ENCODE measurements around the gene SLC22A25.

Gene SLC22A25

GRCh38 chr11:63243533-63243932, at the start of gene SLC22A25:
TSS of gene SLC22A25 (minus strand) at chr11:63243599. CDS start at chr11:63229652, 13,947 bp downstream.
- DNase-seq (ENCODE audit: low spot score) = no peak
- in situ Hi-C loops (cut with MboI; ENCODE audit: low sequenced_read_pairs, unreplicated experiment) = no loop called here
- no peak for TF ChIP-seq CTCF (IDR thresholded peaks at IDR 0.05; ENCODE audit: borderline replicate concordance, control extremely low read depth, extremely low read depth, insufficient read depth, missing control alignments)

- in situ Hi-C loops (cut with MboI; ENCODE audit: low sequenced_read_pairs, unreplicated experiment) = no loop called here
- TF ChIP-seq CTCF (IDR thresholded peaks at IDR 0.05; ENCODE audit: borderline replicate concordance, control extremely low read depth, extremely low read depth, insufficient read depth, missing control alignments) = no peak
- no peak for DNase-seq (ENCODE audit: low spot score)
These were observed 46.9 kb upstream of the SLC22A25 start for GRCh38 chr11:63290285-63290684.

- no peak for TF ChIP-seq CTCF (IDR thresholded peaks at IDR 0.05; ENCODE audit: borderline replicate concordance, control extremely low read depth, extremely low read depth, insufficient read depth, missing control alignments)
These were observed 46.3 kb upstream of the SLC22A25 start for GRCh38 chr11:63289658-63290057.

GRCh38 chr11:63282579-63282978, 39.2 kb upstream of the SLC22A25 start:
- no peak for TF ChIP-seq CTCF (IDR thresholded peaks at IDR 0.05; ENCODE audit: borderline replicate concordance, control extremely low read depth, extremely low read depth, insufficient read depth, missing control alignments)
- no peak for DNase-seq (ENCODE audit: low spot score)
- in situ Hi-C loops (cut with MboI; ENCODE audit: low sequenced_read_pairs, unreplicated experiment) = no loop called here

More at GRCh38 chr11:63289658-63290057, 46.3 kb upstream of the SLC22A25 start:
- in situ Hi-C loops (cut with MboI; ENCODE audit: low sequenced_read_pairs, unreplicated experiment) = no loop called here
- DNase-seq (ENCODE audit: low spot score) = no peak

- TF ChIP-seq CTCF (IDR thresholded peaks at IDR 0.05; ENCODE audit: borderline replicate concordance, control extremely low read depth, extremely low read depth, insufficient read depth, missing control alignments) = no peak
These were observed 37.5 kb upstream of the SLC22A25 start for GRCh38 chr11:63280920-63281319.

GRCh38 chr11:63277345-63277943, 34.0 kb upstream of the SLC22A25 start:
- no peak for TF ChIP-seq CTCF (IDR thresholded peaks at IDR 0.05; ENCODE audit: borderline replicate concordance, control extremely low read depth, extremely low read depth, insufficient read depth, missing control alignments)
- no peak for DNase-seq (ENCODE audit: low spot score)
- in situ Hi-C loops (cut with MboI; ENCODE audit: low sequenced_read_pairs, unreplicated experiment) = no loop called here

More at GRCh38 chr11:63280920-63281319, 37.5 kb upstream of the SLC22A25 start:
- DNase-seq (ENCODE audit: low spot score) = no peak
- in situ Hi-C loops (cut with MboI; ENCODE audit: low sequenced_read_pairs, unreplicated experiment) = no loop called here
